Esophagus squamous epithelium (tissue), 5 donors: ENCODE results near the gene ID3. TPM values are rescaled to one million over a fixed set of nuclear protein-coding genes. Genes with fewer than 3 reads are reported as not detected.
A peak's percentile ranks its signal among the peaks of the same experiment; 100 is the strongest.

Experiments
- DNase-seq: peaks from one replicate; lab custom pipeline; 2025; lab: John Stamatoyannopoulos, UW
- H3K27ac ChIP-seq, 4 donors: fragments of 200-600 bp; sonication (generic); one replicate each; pipeline ENCODE4 v1.5.1; 2016 to 2019; ENCODE audit warnings: mild to moderate bottlenecking in 1 of 4
- H3K27me3 ChIP-seq, 4 donors: fragments of 200-600 bp; sonication (generic); 1 replicate in 3 of 4; 2 replicates in 1 of 4; pipeline versions ENCODE4 v1.5.1 to v1.6.0; 2017 to 2021; ENCODE audit warnings: antibody characterized with exemption in 1 of 4
- H3K36me3 ChIP-seq, 3 donors: fragments of 200-600 bp; sonication (generic); one replicate each; pipeline ENCODE4 v1.5.1; 2016 to 2019
- H3K4me1 ChIP-seq, 3 donors: fragments of 200-600 bp; sonication (generic); one replicate each; pipeline ENCODE4 v1.5.1; 2017 to 2019
- H3K4me3 ChIP-seq, 4 donors: fragments of 200-600 bp; sonication (generic); 1 replicate in 3 of 4; 2 replicates in 1 of 4; pipeline ENCODE4 v1.5.1; 2016 to 2019; ENCODE audit warnings: mild to moderate bottlenecking in 2 of 4, moderate library complexity in 1 of 4
- H3K9me3 ChIP-seq, 3 donors: fragments of 200-600 bp; sonication (generic); one replicate each; pipeline ENCODE4 v1.5.1; 2016 to 2019
- POLR2A ChIP-seq, 4 donors: fragments of 450-650 bp; IDR thresholded peaks; one replicate each; pipeline ENCODE4 v1.6.1; 2017; ENCODE audit warnings: antibody characterized with exemption in 4 of 4, mild to moderate bottlenecking in 4 of 4, moderate library complexity in 3 of 4
- WGBS, 2 donors: methylation state at CpG; one replicate each; pipeline ENCODE4 v1.1.5; 2018; 5-methylcytosine and 5-hydroxymethylcytosine counted together
- intact Hi-C: fragments of 100-400 bp; cut with DNase I; formaldehyde crosslinking; loops from one replicate; pipeline ENCODE4 v1.15.0; 2022
- total RNA-seq, 4 donors: library from RNA; depleted of rRNA; stranded (reverse); fragments of >200 nt; gene quantifications; one replicate each; pipeline ENCODE4 v1.1.0, GENCODE V29; 2016
- TF ChIP-seq, protein P1 (sequence below), 6 experiments: fragments of 450-650 bp in 4 of 6; fragments of 200-600 bp in 2 of 6; sonication (generic) in 2 of 6; IDR thresholded peaks; one replicate each; pipeline ENCODE4 v1.5.1; 2016 to 2019; ENCODE audit warnings: antibody characterized with exemption in 6 of 6, mild to moderate bottlenecking in 4 of 6, moderate library complexity in 4 of 6
- donor health status: DM: yes; HTN: yes; CAD: no.

Gene ID3
- total RNA-seq, 4 donors from 2014 or later = 12.6 to 62.9 (median 37.5) TPM

DNA sequence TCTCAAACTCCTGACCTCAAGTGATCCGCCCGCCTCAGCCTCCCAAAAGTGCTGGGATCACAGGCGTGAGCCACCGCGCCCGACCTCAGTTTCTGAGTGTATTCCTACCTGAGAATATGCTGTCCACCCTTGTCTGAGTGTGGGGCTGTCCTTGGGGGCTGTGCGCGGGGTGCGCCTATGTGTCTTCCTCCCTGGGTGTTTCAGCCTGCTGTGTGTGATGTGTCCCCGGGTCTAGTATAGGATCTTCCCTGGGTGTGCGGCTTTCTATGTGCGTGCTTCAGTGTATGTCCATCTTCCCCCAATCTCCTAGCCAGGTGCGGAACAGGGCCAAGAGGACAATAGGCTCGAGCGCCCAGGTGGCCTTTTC is 8.3 kb upstream of the ID3 start:
- H3K27ac ChIP-seq = peak overlapping the region; percentile 74 to 87 (median 82)
- H3K4me3 ChIP-seq = peak overlapping the region; percentile 35 to 70 (median 56)
- intact Hi-C loops = no loop called here
- peaks cover 10 to 51% (median 22%) of the 10 kb centered on the region in 3 donors for H3K4me1 ChIP-seq
- peaks cover 0 to 16% (median 0%) of the 10 kb centered on the region in 4 donors for H3K27me3 ChIP-seq
- no peaks in the 10 kb centered on the region for H3K36me3 ChIP-seq
- no peaks in the 10 kb centered on the region for H3K9me3 ChIP-seq
- DNase-seq = no peak
- TF ChIP-seq, protein P1, sequence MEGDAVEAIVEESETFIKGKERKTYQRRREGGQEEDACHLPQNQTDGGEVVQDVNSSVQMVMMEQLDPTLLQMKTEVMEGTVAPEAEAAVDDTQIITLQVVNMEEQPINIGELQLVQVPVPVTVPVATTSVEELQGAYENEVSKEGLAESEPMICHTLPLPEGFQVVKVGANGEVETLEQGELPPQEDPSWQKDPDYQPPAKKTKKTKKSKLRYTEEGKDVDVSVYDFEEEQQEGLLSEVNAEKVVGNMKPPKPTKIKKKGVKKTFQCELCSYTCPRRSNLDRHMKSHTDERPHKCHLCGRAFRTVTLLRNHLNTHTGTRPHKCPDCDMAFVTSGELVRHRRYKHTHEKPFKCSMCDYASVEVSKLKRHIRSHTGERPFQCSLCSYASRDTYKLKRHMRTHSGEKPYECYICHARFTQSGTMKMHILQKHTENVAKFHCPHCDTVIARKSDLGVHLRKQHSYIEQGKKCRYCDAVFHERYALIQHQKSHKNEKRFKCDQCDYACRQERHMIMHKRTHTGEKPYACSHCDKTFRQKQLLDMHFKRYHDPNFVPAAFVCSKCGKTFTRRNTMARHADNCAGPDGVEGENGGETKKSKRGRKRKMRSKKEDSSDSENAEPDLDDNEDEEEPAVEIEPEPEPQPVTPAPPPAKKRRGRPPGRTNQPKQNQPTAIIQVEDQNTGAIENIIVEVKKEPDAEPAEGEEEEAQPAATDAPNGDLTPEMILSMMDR (IDR thresholded peaks at IDR 0.05) = no peak
- TF ChIP-seq POLR2A (IDR thresholded peaks at IDR 0.05) = no peak
- 59 to 79% methylated on average over 10 to 12 of the region's 15 CpGs for WGBS, 2 donors

DNA sequence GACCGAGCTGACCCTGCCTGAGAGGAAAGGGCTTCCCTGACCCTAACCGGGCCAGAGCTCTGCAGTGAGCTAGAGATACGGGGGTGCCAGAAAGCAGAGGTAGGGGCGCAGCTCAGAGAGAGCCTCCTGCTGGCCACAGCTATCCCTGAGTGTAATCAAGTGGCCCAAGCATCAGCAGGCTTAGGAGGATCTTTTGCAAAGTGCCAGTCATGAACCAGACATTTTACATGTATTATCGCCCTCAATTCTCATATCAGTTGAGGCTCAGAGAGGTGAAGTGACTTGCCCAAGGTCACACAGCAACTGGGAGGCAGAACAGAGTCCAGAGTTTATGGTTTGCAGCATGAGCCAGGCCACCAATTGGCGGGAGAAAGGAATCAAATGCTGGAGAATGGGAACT is 7.0 kb upstream of the ID3 start:
- WGBS, 2 donors = 92 to 94% methylated on average over 6 of the region's 6 CpGs
- TF ChIP-seq, protein P1 (IDR thresholded peaks at IDR 0.05) = no peak
- TF ChIP-seq POLR2A (IDR thresholded peaks at IDR 0.05) = no peak
- intact Hi-C loops = no loop called here
- no peak for DNase-seq
- Histone ChIP-seq H3K4me1 (peaks cover 16 to 64% (median 29%) of the 10 kb centered on the region in 3 donors), H3K4me3 (no peak overlapping the region), H3K27me3 (peaks cover 0 to 16% (median 0%) of the 10 kb centered on the region in 4 donors), H3K27ac (peak overlapping the region in 3 of 4 donors; percentile 28 to 43 (median 29)), H3K9me3 (no peaks in the 10 kb centered on the region), H3K36me3 (no peaks in the 10 kb centered on the region)

DNA sequence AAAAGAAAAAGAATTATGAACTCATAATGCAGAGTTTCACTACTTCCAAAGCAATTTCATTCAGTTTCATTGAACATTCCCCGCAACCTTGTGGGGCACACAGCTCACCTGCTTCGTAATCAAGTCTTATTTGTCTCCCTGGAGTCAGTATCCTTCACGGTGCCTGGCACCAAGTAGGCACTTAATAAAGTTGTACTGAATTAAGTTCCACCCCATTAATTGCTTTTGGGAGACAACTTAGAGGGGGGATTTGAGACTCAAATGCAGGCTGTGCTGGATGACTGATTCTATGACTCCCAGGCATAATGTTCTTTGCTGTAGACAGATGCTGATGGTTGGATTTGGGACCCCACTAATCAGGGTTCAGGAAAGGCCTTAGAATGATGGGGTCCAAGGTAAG is 6.5 kb upstream of the ID3 start:
- intact Hi-C loops = no loop called here
- no peaks in the 10 kb centered on the region for H3K9me3 ChIP-seq
- TF ChIP-seq POLR2A (IDR thresholded peaks at IDR 0.05) = no peak
- TF ChIP-seq, protein P1 (IDR thresholded peaks at IDR 0.05) = no peak
- H3K27me3 ChIP-seq = peaks cover 0 to 16% (median 0%) of the 10 kb centered on the region in 4 donors
- H3K27ac ChIP-seq = peak overlapping the region in 3 of 4 donors; percentile 28 to 43 (median 29)
- H3K4me1 ChIP-seq = peaks cover 19 to 67% (median 35%) of the 10 kb centered on the region in 3 donors
- H3K4me3 ChIP-seq = no peak overlapping the region
- no peaks in the 10 kb centered on the region for H3K36me3 ChIP-seq
- no peak for DNase-seq
- 86 to 94% methylated on average over 3 of the region's 3 CpGs for WGBS, 2 donors

DNA sequence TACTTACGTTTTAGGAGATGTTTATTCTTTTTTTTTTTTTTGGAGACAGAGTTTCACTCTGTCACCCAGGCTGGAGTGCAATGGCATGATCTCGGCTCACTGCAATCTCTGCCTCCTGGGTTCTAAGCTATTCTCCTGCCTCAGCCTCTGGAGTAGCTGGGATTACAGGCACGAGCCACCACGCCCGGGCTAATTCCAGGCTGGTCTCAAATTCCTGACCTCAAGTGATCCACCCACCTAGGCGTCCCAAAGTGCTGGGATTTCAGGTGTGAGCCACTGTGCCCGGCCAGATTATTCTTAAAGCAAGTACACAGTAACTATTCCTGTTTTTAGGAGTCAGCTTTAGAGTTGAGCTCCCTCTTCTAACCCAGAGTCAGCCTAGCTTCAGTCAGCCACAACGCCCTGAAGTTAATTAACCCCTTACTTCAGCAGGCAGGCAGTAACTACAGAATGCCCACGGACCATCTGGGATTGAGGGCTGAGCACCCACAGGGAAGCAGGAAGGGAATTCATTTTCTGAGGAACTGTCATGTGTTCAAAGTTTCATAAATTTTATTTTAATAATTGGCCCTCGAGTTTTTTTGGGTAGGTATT is 5.3 kb upstream of the ID3 start:
- Histone ChIP-seq H3K4me1 (peaks cover 19 to 77% (median 44%) of the 10 kb centered on the region in 3 donors), H3K27ac (peak overlapping the region; percentile 8 to 93 (median 63)), H3K36me3 (no peaks in the 10 kb centered on the region), H3K9me3 (no peaks in the 10 kb centered on the region), H3K27me3 (peaks cover 0 to 16% (median 0%) of the 10 kb centered on the region in 4 donors), H3K4me3 (no peak overlapping the region)
- TF ChIP-seq POLR2A (IDR thresholded peaks at IDR 0.05) = no peak
- TF ChIP-seq, protein P1 (IDR thresholded peaks at IDR 0.05) = no peak
- WGBS, 2 donors = 45 to 60% methylated on average over 10 of the region's 10 CpGs
- intact Hi-C loops = no loop called here
- DNase-seq = no peak

DNA sequence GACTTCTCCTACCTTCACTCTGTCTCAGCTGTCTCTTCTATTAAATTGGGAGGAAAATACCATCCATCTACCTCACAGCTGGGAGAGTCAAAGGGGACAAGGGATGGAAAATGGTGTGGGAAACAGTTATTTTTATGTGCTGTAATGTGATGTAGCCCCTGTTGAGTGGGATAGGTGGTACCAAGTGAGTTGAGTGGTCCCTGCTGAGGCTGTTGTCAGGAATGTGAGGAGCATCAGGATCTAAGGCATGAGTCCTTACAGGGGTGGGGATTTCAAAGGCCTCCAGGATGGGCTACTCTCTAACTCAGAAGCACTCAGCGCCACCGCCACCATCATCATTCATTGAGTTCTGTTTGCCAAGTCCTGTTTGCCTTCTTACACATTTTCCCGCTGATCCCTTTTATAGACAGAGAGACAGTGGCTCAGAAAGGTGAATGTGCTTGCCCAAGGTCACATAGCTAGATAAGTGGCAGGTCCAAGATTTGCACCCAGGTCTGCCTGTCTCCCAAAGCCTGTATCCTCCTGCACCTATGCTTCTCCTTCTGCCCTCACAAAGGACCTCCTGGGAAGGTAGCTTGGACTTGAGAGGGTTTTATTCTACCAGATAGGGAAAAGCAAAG is 4.6 kb upstream of the ID3 start:
- WGBS, 2 donors = 81 to 88% methylated on average over 3 of the region's 3 CpGs
- TF ChIP-seq, protein P1 (IDR thresholded peaks at IDR 0.05) = no peak
- no peak for TF ChIP-seq POLR2A (IDR thresholded peaks at IDR 0.05)
- intact Hi-C loops = no loop called here
- no peak overlapping the region for H3K4me3 ChIP-seq
- H3K36me3 ChIP-seq = no peaks in the 10 kb centered on the region
- no peak for DNase-seq
- H3K4me1 ChIP-seq = peaks cover 19 to 73% (median 42%) of the 10 kb centered on the region in 3 donors
- H3K27ac ChIP-seq = peak overlapping the region; percentile 57 to 93 (median 87)
- H3K9me3 ChIP-seq = no peaks in the 10 kb centered on the region
- H3K27me3 ChIP-seq = peaks cover 0 to 16% (median 0%) of the 10 kb centered on the region in 4 donors
